Adrenal gland (tissue), 19 donors: ENCODE data around the gene SMIM33. TPM values are rescaled to one million over a fixed set of nuclear protein-coding genes. Genes with fewer than 3 reads are reported as not detected.

Experiments used
- DNase-seq, 7 donors: peaks; one replicate each; pipeline ENCODE4 v3.0.0-alpha.2; 2019 to 2020
- H3K27ac ChIP-seq, 5 donors: fragments of 200-600 bp; sonication (generic) in 4 of 5; 1 replicate in 3 of 5; 2 replicates in 2 of 5; pipeline versions ENCODE4 v1.5.1 to v1.8.0; 2016 to 2020; ENCODE audit warnings: mild to moderate bottlenecking in 1 of 5
- H3K27me3 ChIP-seq: fragments of 200-600 bp; 2 replicates; pipeline ENCODE4 v1.8.0; 2021
- H3K36me3 ChIP-seq, 2 donors: fragments of 200-600 bp; replicated peaks in 1 of 2; 1 replicate in 1 of 2; 2 replicates in 1 of 2; pipeline versions ENCODE4 v1.5.1 to v1.8.0; 2018 to 2022
- H3K4me1 ChIP-seq, 2 donors: fragments of 200-600 bp; replicated peaks in 1 of 2; 1 replicate in 1 of 2; 2 replicates in 1 of 2; pipeline versions ENCODE4 v1.5.1 to v1.8.0; 2018 to 2021
- H3K4me3 ChIP-seq, 4 donors: fragments of 200-600 bp; sonication (generic) in 3 of 4; one replicate each; pipeline ENCODE4 v1.5.1; 2016 to 2018
- H3K9me3 ChIP-seq, 3 donors: fragments of 200-600 bp; sonication (generic) in 1 of 3; replicated peaks in 1 of 3; 1 replicate in 2 of 3; 2 replicates in 1 of 3; pipeline versions ENCODE4 v1.5.1 to v1.8.0; 2016 to 2021
- CTCF ChIP-seq, 6 experiments: fragments of 450-650 bp in 4 of 6; fragments of 200-600 bp in 2 of 6; sonication (generic) in 1 of 6; IDR thresholded peaks; 1 replicate in 5 of 6; 2 replicates in 1 of 6; pipeline versions ENCODE4 v1.5.1 to v1.8.0; 2016 to 2021; ENCODE audit warnings: antibody characterized with exemption in 6 of 6, mild to moderate bottlenecking in 2 of 6, moderate library complexity in 1 of 6
- POLR2A ChIP-seq, 2 donors: fragments of 450-650 bp; IDR thresholded peaks; one replicate each; pipeline ENCODE4 v1.6.1; 2017; ENCODE audit warnings: antibody characterized with exemption in 2 of 2, mild to moderate bottlenecking in 2 of 2, moderate library complexity in 1 of 2
- WGBS, 4 donors: extraction: QIAGEN DNeasy Blood & Tissue Kit in 2 of 4; methylation state at CpG; one replicate each; pipeline versions ENCODE4 v1.1.5 to v1.1.7; 2013 to 2017; 5-methylcytosine and 5-hydroxymethylcytosine counted together
- intact Hi-C, 2 donors: fragments of 100-400 bp; cut with DNase I; formaldehyde crosslinking; loops; one replicate each; pipeline versions ENCODE4 v1.14.1 to v1.15.0; 2022 to 2023
- long read RNA-seq, 10 donors: library from polyadenylated mRNA in 3 of 10; unstranded in 2 of 10; stranded (forward) in 1 of 10; transcript quantifications; one replicate each; pipeline ENCODE4 v2.0.0 and lab custom pipeline, GENCODE V29; 2021 to 2026
- polyA plus RNA-seq, 3 donors: library from polyadenylated mRNA; stranded (reverse); fragments of 200-250 nt in 2 of 3; fragments of 350-450 nt in 1 of 3; fragmentation: Illumina TruSeq in 1 of 3; extraction: RNeasy Lipid Tissue Mini Kit (QIAGEN cat#74804) in 1 of 3; gene quantifications; one replicate each; pipeline ENCODE4 v1.2.3, GENCODE V29; 2013 to 2014
- total RNA-seq, 9 donors: library from RNA; depleted of rRNA in 4 of 9; stranded (reverse); fragments of >200 nt in 4 of 9; fragments of 120-200 nt in 1 of 9; fragmentation: NEBNext Ultra II Directional in 1 of 9; extraction: Animal tissue kit (Norgen Biotek cat#: 25700) in 1 of 9; gene quantifications; one replicate each; pipeline versions ENCODE4 v1.1.0 to v1.2.4, GENCODE V29; 2013 to 2023
- donor health status: healthy with polysubstance abuse.
- donor health status: Bipolar disorder and iron deficiency.
- donor health status: DM: yes; HTN: yes; CAD: no.
- donor health status: DM: no; HTN: no; CAD: no.
- donor health status: DM: no; HTN: no; CAD: no.
- donor health status: DM: yes; HTN: yes; CAD: no.

The SMIM33 gene
- total RNA-seq, result not detected
- not detected for polyA plus RNA-seq
- long read RNA-seq, donor 1, result 0 reads
- long read RNA-seq, donor 2, result 0 reads
- long read RNA-seq, donor 3, result 0 reads
- long read RNA-seq, donor 4, result 0 reads
- long read RNA-seq, donor 5, result 0 reads
- long read RNA-seq, donor 6, result 0 reads
- long read RNA-seq, donor 7, result 0 reads
- long read RNA-seq, donor 8, result 0 reads
- long read RNA-seq, donor 9, result 0 reads
- long read RNA-seq, donor 10, result 0 reads

GRCh38 chr5:139470821-139471300 lies at the start of gene SMIM33:
Gene SMIM33 (plus strand): TSS chr5:139471004. CDS start chr5:139471122, 118 bp downstream.
- H3K4me3 ChIP-seq, result no peak within 1 kb of the TSS
- no peaks in the 10 kb centered on the region for H3K27me3 ChIP-seq
- H3K36me3 ChIP-seq, result no peaks in the 10 kb centered on the region
- no peaks in the 10 kb centered on the region for H3K9me3 ChIP-seq
- intact Hi-C loops, result no loop called here
- no peak for TF ChIP-seq CTCF (IDR thresholded peaks at IDR 0.05)
- TF ChIP-seq POLR2A (IDR thresholded peaks at IDR 0.05), result no peak
- H3K27ac ChIP-seq, result peak within 1 kb of the TSS in 1 of 5 donors; percentile 29
- WGBS, 4 donors, result 64 to 85% (median 74%) methylated on average over 8 to 9 of the region's 9 CpGs
- no peak for DNase-seq
- no peaks in the 10 kb centered on the region for H3K4me1 ChIP-seq

GRCh38 chr5:139422307-139422893 lies 48.4 kb upstream of the SMIM33 start:
- peak; percentile 47 to 91 (median 78) for TF ChIP-seq CTCF (IDR thresholded peaks at IDR 0.05)
- no peak for TF ChIP-seq POLR2A (IDR thresholded peaks at IDR 0.05)
- Histone ChIP-seq H3K27ac (no peak overlapping the region), H3K9me3 (no peaks in the 10 kb centered on the region), H3K36me3 (peaks cover 0 to 36% of the 10 kb centered on the region in 2 donors), H3K4me1 (peaks cover 0 to 5% of the 10 kb centered on the region in 2 donors), H3K4me3 (no peak overlapping the region), H3K27me3 (no peaks in the 10 kb centered on the region)
- DNase-seq, result peak in 6 of 7 donors; percentile 51 to 72 (median 59)
- 40 to 42% (median 40%) methylated on average over 5 of the region's 5 CpGs for WGBS, 4 donors
- intact Hi-C loops, result loop anchor here (5.0 to 10.0 kb wide), 3 partner anchors 90 to 345 kb away; no protein-coding TSS in a partner anchor

- Histone ChIP-seq H3K9me3 (no peaks in the 10 kb centered on the region), H3K36me3 (peaks cover 0 to 21% of the 10 kb centered on the region in 2 donors), H3K4me1 (no peaks in the 10 kb centered on the region), H3K27ac (peak overlapping the region in 1 of 5 donors; percentile 11), H3K4me3 (no peak overlapping the region), H3K27me3 (no peaks in the 10 kb centered on the region)
- peak in 1 of 7 donors; percentile 47 for DNase-seq
- intact Hi-C loops, result loop anchor here in 1 of 2 donors (10.0 kb wide), 1 partner anchor 339 kb away; no protein-coding TSS in a partner anchor
- TF ChIP-seq CTCF (IDR thresholded peaks at IDR 0.05) (no peak), POLR2A (IDR thresholded peaks at IDR 0.05) (no peak)
- 65 to 89% (median 84%) methylated on average over 5 of the region's 5 CpGs for WGBS, 4 donors
Observed at GRCh38 chr5:139425497-139425896, 45.3 kb upstream of the SMIM33 start.

GRCh38 chr5:139426203-139426885 lies 44.5 kb upstream of the SMIM33 start:
- 75 to 91% (median 81%) methylated on average over 8 of the region's 8 CpGs for WGBS, 4 donors
- no peaks in the 10 kb centered on the region for H3K9me3 ChIP-seq
- peak in 1 of 7 donors; percentile 43 for DNase-seq
- intact Hi-C loops, result loop anchor here in 1 of 2 donors (10.0 kb wide), 1 partner anchor 338 kb away; no protein-coding TSS in a partner anchor
- H3K4me3 ChIP-seq, result no peak overlapping the region
- H3K27ac ChIP-seq, result no peak overlapping the region
- no peaks in the 10 kb centered on the region for H3K4me1 ChIP-seq
- H3K36me3 ChIP-seq, result peaks cover 0 to 17% of the 10 kb centered on the region in 2 donors
- TF ChIP-seq POLR2A (IDR thresholded peaks at IDR 0.05) (no peak), CTCF (IDR thresholded peaks at IDR 0.05) (no peak)
- H3K27me3 ChIP-seq, result no peaks in the 10 kb centered on the region
